ENCODE data around the gene STX7.

DNA sequence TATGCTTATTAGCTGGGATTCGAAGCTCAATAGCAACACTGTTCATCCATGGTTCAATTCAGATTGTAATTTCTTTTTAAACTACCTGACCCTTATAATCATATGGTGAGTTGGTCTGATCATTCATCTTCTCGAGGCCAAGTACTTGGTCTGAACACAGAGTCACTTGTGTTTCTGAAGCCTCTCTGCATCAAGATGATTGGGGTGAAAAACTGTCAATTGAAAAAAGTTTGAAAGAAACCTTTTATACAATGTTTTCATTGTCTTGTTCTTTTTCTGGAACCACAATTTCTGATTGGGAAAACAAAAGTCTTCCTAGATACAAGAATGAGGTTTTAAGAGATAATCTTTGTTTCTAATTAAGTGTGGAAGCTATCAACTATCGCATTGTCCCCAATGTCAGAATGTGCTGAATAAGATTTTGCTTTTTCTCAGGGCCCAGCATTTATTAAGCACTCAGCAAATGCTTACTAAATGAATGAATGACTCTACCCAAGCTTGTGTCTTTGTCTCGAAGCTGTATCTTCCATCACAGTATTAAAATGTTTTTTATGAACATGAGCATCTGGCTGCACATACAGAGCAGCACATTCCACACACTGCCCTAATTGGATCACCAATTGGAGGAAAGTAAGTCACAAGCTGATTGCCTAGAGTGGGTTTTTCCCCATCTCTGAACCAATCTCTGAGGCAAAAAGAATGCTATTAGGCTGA lies 66.6 kb downstream of the STX7 start:
- TF ChIP-seq POLR2A (IDR thresholded peaks at IDR 0.05): no peak
- TF ChIP-seq, protein P1, sequence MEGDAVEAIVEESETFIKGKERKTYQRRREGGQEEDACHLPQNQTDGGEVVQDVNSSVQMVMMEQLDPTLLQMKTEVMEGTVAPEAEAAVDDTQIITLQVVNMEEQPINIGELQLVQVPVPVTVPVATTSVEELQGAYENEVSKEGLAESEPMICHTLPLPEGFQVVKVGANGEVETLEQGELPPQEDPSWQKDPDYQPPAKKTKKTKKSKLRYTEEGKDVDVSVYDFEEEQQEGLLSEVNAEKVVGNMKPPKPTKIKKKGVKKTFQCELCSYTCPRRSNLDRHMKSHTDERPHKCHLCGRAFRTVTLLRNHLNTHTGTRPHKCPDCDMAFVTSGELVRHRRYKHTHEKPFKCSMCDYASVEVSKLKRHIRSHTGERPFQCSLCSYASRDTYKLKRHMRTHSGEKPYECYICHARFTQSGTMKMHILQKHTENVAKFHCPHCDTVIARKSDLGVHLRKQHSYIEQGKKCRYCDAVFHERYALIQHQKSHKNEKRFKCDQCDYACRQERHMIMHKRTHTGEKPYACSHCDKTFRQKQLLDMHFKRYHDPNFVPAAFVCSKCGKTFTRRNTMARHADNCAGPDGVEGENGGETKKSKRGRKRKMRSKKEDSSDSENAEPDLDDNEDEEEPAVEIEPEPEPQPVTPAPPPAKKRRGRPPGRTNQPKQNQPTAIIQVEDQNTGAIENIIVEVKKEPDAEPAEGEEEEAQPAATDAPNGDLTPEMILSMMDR (IDR thresholded peaks at IDR 0.05): no peak
